Transverse colon (tissue), 4 donors: ENCODE measurements around the gene LHFPL5.

Experiments used
- POLR2A ChIP-seq: fragments of 450-650 bp; IDR thresholded peaks from one replicate; pipeline ENCODE4 v1.6.1; 2016; ENCODE audit warnings: antibody characterized with exemption, mild to moderate bottlenecking, moderate library complexity
- POLR2AphosphoS5 ChIP-seq, 3 donors: sonication (generic); formaldehyde crosslinking; IDR thresholded peaks; one replicate each; pipeline ENCODE4 v1.6.1; 2016; ENCODE audit warnings: antibody characterized with exemption in 3 of 3
- TF ChIP-seq, protein P1 (sequence below), 5 experiments: fragments of 200-600 bp in 3 of 5; fragments of 450-650 bp in 2 of 5; sonication (generic) in 3 of 5; IDR thresholded peaks; 1 replicate in 2 of 5; 2 replicates in 3 of 5; pipeline ENCODE4 v1.5.1; 2016 to 2017; ENCODE audit warnings: antibody characterized with exemption in 5 of 5, inconsistent platforms in 3 of 5, mild to moderate bottlenecking in 2 of 5, moderate library complexity in 1 of 5

GRCh38 chr6:35784200-35784599, 21.0 kb upstream of the LHFPL5 start:
- TF ChIP-seq, protein P1, sequence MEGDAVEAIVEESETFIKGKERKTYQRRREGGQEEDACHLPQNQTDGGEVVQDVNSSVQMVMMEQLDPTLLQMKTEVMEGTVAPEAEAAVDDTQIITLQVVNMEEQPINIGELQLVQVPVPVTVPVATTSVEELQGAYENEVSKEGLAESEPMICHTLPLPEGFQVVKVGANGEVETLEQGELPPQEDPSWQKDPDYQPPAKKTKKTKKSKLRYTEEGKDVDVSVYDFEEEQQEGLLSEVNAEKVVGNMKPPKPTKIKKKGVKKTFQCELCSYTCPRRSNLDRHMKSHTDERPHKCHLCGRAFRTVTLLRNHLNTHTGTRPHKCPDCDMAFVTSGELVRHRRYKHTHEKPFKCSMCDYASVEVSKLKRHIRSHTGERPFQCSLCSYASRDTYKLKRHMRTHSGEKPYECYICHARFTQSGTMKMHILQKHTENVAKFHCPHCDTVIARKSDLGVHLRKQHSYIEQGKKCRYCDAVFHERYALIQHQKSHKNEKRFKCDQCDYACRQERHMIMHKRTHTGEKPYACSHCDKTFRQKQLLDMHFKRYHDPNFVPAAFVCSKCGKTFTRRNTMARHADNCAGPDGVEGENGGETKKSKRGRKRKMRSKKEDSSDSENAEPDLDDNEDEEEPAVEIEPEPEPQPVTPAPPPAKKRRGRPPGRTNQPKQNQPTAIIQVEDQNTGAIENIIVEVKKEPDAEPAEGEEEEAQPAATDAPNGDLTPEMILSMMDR (IDR thresholded peaks at IDR 0.05): no peak
- no peak for TF ChIP-seq POLR2AphosphoS5 (IDR thresholded peaks at IDR 0.05)
- no peak for TF ChIP-seq POLR2A
